Esophagus muscularis mucosa (tissue), 4 donors: ENCODE measurements around the gene SERPINI1. TPM values are rescaled to one million over a fixed set of nuclear protein-coding genes. Genes with fewer than 3 reads are reported as not detected.

Source experiments
- DNase-seq: peaks from one replicate; pipeline ENCODE4 v3.0.0-alpha.2; 2017; ENCODE audit errors: extremely low spot score
- H3K27ac ChIP-seq, 4 donors: fragments of 200-600 bp; sonication (generic); replicated peaks in 1 of 4; 1 replicate in 3 of 4; 2 replicates in 1 of 4; pipeline ENCODE4 v1.5.1; 2016 to 2019; ENCODE audit warnings: mild to moderate bottlenecking in 1 of 4
- H3K27me3 ChIP-seq, 4 donors: fragments of 200-600 bp; sonication (generic); one replicate each; pipeline versions ENCODE4 v1.5.1 to v1.6.0; 2016 to 2019
- H3K36me3 ChIP-seq, 4 donors: fragments of 200-600 bp; sonication (generic); one replicate each; pipeline ENCODE4 v1.5.1; 2016 to 2019
- H3K4me1 ChIP-seq, 4 donors: fragments of 200-600 bp; sonication (generic); one replicate each; pipeline ENCODE4 v1.5.1; 2016 to 2019
- H3K4me3 ChIP-seq, 4 donors: fragments of 200-600 bp; sonication (generic); 1 replicate in 2 of 4; 2 replicates in 2 of 4; pipeline ENCODE4 v1.5.1; 2016 to 2019; ENCODE audit warnings: mild to moderate bottlenecking in 4 of 4, moderate library complexity in 1 of 4
- H3K9me3 ChIP-seq, 4 donors: fragments of 200-600 bp; sonication (generic); 1 replicate in 3 of 4; 2 replicates in 1 of 4; pipeline ENCODE4 v1.5.1; 2016 to 2019
- EP300 ChIP-seq: sonication (generic); formaldehyde crosslinking; IDR thresholded peaks from one replicate; pipeline ENCODE4 v1.6.1; 2017; ENCODE audit warnings: antibody characterized with exemption
- POLR2A ChIP-seq: fragments of 450-650 bp; IDR thresholded peaks from one replicate; pipeline ENCODE4 v1.6.1; 2017; ENCODE audit warnings: antibody characterized with exemption, moderate library complexity, mild to moderate bottlenecking, low read depth
- POLR2AphosphoS5 ChIP-seq, 2 donors: sonication (generic); formaldehyde crosslinking; IDR thresholded peaks; one replicate each; pipeline ENCODE4 v1.6.1; 2017; ENCODE audit warnings: antibody characterized with exemption in 2 of 2
- WGBS: methylation state at CpG from one replicate; pipeline ENCODE4 v1.1.5; 2018; 5-methylcytosine and 5-hydroxymethylcytosine counted together
- intact Hi-C: fragments of 100-400 bp; cut with DNase I; formaldehyde crosslinking; loops from one replicate; pipeline ENCODE4 v1.15.1; 2023
- total RNA-seq, 4 donors: library from RNA; depleted of rRNA; stranded (reverse); fragments of >200 nt; gene quantifications; one replicate each; pipeline versions ENCODE4 v1.1.0 to v1.2.1, GENCODE V29; 2016
- TF ChIP-seq, protein P1 (sequence below), 3 experiments: fragments of 200-600 bp in 2 of 3; fragments of 450-650 bp in 1 of 3; sonication (generic) in 2 of 3; IDR thresholded peaks; one replicate each; pipeline ENCODE4 v1.5.1; 2017 to 2019; ENCODE audit warnings: antibody characterized with exemption in 3 of 3, mild to moderate bottlenecking in 2 of 3, moderate library complexity in 1 of 3

SERPINI1 gene
- total RNA-seq, 4 donors from 2014 or later, result 3.1 to 7.1 (median 4.1) TPM

DNA sequence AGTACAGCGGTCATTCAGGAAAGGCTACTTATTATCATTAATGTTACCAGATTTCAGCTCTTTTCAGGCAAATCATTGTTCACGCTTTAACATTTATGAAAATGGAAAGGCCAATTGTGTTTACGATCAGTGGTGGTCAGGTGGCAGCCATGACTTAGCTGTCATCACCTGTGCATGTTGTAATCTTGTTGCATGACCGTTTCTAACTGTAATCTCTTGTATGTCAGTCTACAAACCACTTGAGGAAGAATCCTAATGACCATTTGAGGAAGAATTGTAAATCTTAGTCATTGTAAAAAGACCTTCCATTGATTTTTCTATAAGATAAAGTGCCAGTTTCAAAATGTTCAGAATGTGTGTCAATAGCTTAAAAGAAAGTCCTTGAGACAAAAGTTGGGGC lies 100.4 kb downstream of the SERPINI1 start:
- 83% methylated on average over 4 of the region's 4 CpGs for WGBS
- no peak for TF ChIP-seq POLR2AphosphoS5 (IDR thresholded peaks at IDR 0.05)
- TF ChIP-seq POLR2A, result no peak
- no peak for TF ChIP-seq EP300
- TF ChIP-seq, protein P1, sequence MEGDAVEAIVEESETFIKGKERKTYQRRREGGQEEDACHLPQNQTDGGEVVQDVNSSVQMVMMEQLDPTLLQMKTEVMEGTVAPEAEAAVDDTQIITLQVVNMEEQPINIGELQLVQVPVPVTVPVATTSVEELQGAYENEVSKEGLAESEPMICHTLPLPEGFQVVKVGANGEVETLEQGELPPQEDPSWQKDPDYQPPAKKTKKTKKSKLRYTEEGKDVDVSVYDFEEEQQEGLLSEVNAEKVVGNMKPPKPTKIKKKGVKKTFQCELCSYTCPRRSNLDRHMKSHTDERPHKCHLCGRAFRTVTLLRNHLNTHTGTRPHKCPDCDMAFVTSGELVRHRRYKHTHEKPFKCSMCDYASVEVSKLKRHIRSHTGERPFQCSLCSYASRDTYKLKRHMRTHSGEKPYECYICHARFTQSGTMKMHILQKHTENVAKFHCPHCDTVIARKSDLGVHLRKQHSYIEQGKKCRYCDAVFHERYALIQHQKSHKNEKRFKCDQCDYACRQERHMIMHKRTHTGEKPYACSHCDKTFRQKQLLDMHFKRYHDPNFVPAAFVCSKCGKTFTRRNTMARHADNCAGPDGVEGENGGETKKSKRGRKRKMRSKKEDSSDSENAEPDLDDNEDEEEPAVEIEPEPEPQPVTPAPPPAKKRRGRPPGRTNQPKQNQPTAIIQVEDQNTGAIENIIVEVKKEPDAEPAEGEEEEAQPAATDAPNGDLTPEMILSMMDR (IDR thresholded peaks at IDR 0.05), result no peak
- no peak for DNase-seq
- H3K4me3 ChIP-seq, result no peak overlapping the region
- no peaks in the 10 kb centered on the region for H3K36me3 ChIP-seq
- H3K27ac ChIP-seq, result no peak overlapping the region
- peaks cover 0 to 12% (median 8%) of the 10 kb centered on the region in 4 donors for H3K4me1 ChIP-seq
- H3K27me3 ChIP-seq, result no peaks in the 10 kb centered on the region
- H3K9me3 ChIP-seq, result no peaks in the 10 kb centered on the region
- intact Hi-C loops, result loop anchor here (5.0 kb wide), 1 partner anchor 46 kb away; no protein-coding TSS in a partner anchor

DNA sequence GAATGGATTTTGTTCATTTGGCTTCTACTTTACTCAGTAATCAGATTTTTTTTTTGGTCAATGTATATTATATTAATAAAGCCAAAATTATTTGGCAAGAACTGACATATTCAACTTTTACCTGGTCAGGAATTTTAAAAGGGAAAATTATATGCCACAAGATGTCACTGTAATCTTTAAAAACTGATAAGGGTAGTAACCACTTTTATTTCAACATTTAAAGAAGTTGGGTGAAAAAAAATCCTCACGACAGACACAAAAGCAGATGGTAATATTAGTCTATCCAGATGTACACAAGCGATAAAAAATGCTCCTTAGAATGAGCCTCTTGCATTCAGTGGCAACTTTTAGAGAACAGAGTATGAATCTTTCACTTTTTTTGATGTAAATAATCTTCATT lies 101.9 kb downstream of the SERPINI1 start:
- Histone ChIP-seq H3K9me3 (no peaks in the 10 kb centered on the region), H3K4me3 (no peak overlapping the region), H3K27me3 (no peaks in the 10 kb centered on the region), H3K36me3 (no peaks in the 10 kb centered on the region), H3K4me1 (peaks cover 0 to 12% (median 8%) of the 10 kb centered on the region in 4 donors), H3K27ac (no peak overlapping the region)
- TF ChIP-seq, protein P1 (IDR thresholded peaks at IDR 0.05), result peak in 2 of 3 experiments; percentile 25 to 33
- TF ChIP-seq POLR2A, result no peak
- no peak for DNase-seq
- intact Hi-C loops, result loop anchor here (5.0 kb wide), 1 partner anchor 45 kb away; no protein-coding TSS in a partner anchor
- 44% methylated on average over 2 of the region's 2 CpGs for WGBS

DNA sequence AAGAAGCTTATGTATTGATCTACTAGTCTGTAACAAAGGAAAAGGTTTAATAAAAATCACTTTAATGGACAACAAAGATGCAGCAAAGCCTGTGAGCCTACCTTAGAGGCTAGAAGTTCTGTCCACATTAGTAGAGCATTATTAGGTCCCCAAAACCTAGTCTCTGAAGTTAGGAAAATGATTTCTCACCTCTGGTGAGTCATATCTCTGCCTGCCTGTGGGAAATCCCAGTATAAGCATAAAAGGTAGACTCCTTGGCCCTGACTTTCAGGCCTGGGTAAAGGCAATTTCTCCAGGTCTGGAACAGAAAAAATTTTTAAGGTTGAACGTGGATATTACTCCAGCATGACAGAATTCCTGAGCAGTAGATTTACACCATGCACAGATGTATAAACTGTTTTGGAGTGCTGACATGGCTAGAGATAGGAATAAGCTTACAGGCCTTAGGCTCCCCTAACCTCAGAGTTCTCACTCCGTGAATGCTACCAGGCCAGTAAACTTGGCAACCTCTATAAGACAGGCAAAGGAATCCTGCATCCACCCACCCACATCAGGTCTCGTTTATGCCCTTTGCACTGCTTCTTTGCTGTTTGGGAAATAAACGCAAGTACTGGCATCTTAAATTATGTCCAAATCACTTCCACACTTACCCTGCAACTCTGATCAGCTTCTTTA lies 104.1 kb downstream of the SERPINI1 start:
- H3K27ac ChIP-seq, result no peak overlapping the region
- no peaks in the 10 kb centered on the region for H3K9me3 ChIP-seq
- intact Hi-C loops, result loop anchor here (5.0 to 10.0 kb wide), 2 partner anchors 43 to 195 kb away; no protein-coding TSS in a partner anchor
- no peak for DNase-seq
- H3K4me3 ChIP-seq, result no peak overlapping the region
- no peaks in the 10 kb centered on the region for H3K27me3 ChIP-seq
- no peak for TF ChIP-seq POLR2AphosphoS5 (IDR thresholded peaks at IDR 0.05)
- TF ChIP-seq EP300, result no peak
- TF ChIP-seq, protein P1 (IDR thresholded peaks at IDR 0.05), result no peak
- no peak for TF ChIP-seq POLR2A
- no peaks in the 10 kb centered on the region for H3K36me3 ChIP-seq
- WGBS, result 64% methylated on average over 4 of the region's 4 CpGs
- H3K4me1 ChIP-seq, result peaks cover 0 to 12% (median 8%) of the 10 kb centered on the region in 4 donors

DNA sequence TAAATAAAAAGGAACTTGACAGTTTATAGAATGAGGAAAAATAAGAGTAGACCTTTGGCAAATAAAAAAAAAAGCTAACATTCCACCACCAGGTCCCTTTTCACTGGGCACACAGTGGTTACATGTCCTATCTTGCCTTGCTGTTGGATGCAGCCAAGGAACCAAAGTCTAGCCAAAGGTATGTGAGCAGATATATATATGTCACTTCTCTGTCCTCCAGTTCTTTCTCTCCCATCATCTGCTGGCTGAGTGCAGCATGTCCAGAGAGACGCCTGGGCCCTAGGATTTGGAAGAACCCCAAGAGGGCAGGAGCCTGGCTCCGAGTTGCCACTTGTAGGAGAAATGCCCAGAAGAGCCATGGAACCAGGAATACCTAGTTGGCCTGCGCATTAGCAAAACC lies 104.7 kb downstream of the SERPINI1 start:
- H3K36me3 ChIP-seq, result no peaks in the 10 kb centered on the region
- intact Hi-C loops, result loop anchor here (10.0 kb wide), 1 partner anchor 195 kb away; no protein-coding TSS in a partner anchor
- TF ChIP-seq, protein P1 (IDR thresholded peaks at IDR 0.05), result no peak
- no peak for TF ChIP-seq POLR2AphosphoS5 (IDR thresholded peaks at IDR 0.05)
- no peak for TF ChIP-seq EP300
- TF ChIP-seq POLR2A, result no peak
- H3K4me3 ChIP-seq, result no peak overlapping the region
- no peaks in the 10 kb centered on the region for H3K9me3 ChIP-seq
- H3K27ac ChIP-seq, result no peak overlapping the region
- 94% methylated on average over 3 of the region's 3 CpGs for WGBS
- no peak for DNase-seq
- peaks cover 0 to 12% (median 8%) of the 10 kb centered on the region in 4 donors for H3K4me1 ChIP-seq
- H3K27me3 ChIP-seq, result no peaks in the 10 kb centered on the region

DNA sequence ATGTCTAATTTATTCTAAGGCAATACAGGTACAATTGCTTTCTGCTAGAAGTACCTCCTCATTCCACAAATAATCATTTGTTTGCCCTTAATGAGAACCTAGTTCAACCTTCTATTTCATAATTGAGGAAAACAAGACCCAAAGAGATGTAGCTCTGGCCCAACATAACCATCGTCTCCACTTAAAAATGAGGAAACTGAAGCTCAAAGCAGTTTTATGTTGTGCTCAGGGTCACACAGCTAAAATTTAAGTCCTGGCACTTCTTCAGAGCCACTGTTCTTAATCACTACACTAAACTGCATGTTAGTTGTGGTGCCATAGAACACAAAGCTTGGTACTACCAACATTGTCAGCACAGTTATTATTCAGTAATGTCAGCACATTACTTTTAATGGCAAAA lies 108.0 kb downstream of the SERPINI1 start:
- no peaks in the 10 kb centered on the region for H3K9me3 ChIP-seq
- 73% methylated on average over 1 of the region's 1 CpG for WGBS
- no peaks in the 10 kb centered on the region for H3K27me3 ChIP-seq
- TF ChIP-seq EP300 (no peak), POLR2AphosphoS5 (IDR thresholded peaks at IDR 0.05) (no peak), POLR2A (no peak)
- TF ChIP-seq, protein P1 (IDR thresholded peaks at IDR 0.05), result no peak
- no peak overlapping the region for H3K4me3 ChIP-seq
- peaks cover 0 to 12% (median 8%) of the 10 kb centered on the region in 4 donors for H3K4me1 ChIP-seq
- no peaks in the 10 kb centered on the region for H3K36me3 ChIP-seq
- DNase-seq, result no peak
- H3K27ac ChIP-seq, result no peak overlapping the region
- intact Hi-C loops, result loop anchor here (10.0 kb wide), 1 partner anchor 191 kb away; no protein-coding TSS in a partner anchor
